H1 (cell line): ENCODE measurements around the gene IQGAP3. TPM values are rescaled to one million over a fixed set of nuclear protein-coding genes. Genes with fewer than 3 reads are reported as not detected.

Experiments
- CTCF ChIA-PET: fragments of 300-600 bp; sonication (Branson Sonifier 250); formaldehyde crosslinking; loops from one replicate; lab custom pipeline; 2021; ENCODE audit not compliant: partially characterized antibody; lab: Charles Lee
- POLR2A ChIA-PET: fragments of 300-600 bp; sonication (Branson Sonifier 250); formaldehyde crosslinking; loops from one replicate; lab custom pipeline; 2021; ENCODE audit warnings: inconsistent platforms; ENCODE audit not compliant: partially characterized antibody; lab: Charles Lee
- DNase-seq, 2 experiments: peaks; one replicate each; pipeline versions ENCODE4 v3.0.0 to v3.0.0-alpha.2; 2010 to 2022; ENCODE audit warnings: low spot score in 2 of 2, low read depth in 1 of 2, mixed read lengths in 1 of 2
- FAIRE-seq: peaks from 2 replicates; lab custom pipeline; 2011; peaks lifted over from hg19 to GRCh38; lab: Jason Lieb, UNC
- H2AFZ ChIP-seq: 2 replicates; pipeline ENCODE4 v1.8.1; 2012; ENCODE audit warnings: low read length, inconsistent platforms
- H2AK5ac ChIP-seq: 2 replicates; pipeline ENCODE4 v1.6.1; 2013; ENCODE audit warnings: low read depth, low read length
- H2BK120ac ChIP-seq: replicated peaks from 2 replicates; pipeline ENCODE3; 2013; ENCODE audit warnings: low read depth, low read length, inconsistent platforms
- H2BK12ac ChIP-seq: 2 replicates; pipeline ENCODE4 v1.6.1; 2013; ENCODE audit warnings: low read depth, low read length
- H2BK15ac ChIP-seq: 2 replicates; pipeline ENCODE4 v1.6.1; 2013; ENCODE audit warnings: low read length
- H2BK20ac ChIP-seq: 2 replicates; pipeline ENCODE4 v1.6.1; 2013; ENCODE audit warnings: low read length
- H2BK5ac ChIP-seq: 2 replicates; pipeline ENCODE4 v1.6.1; 2013; ENCODE audit warnings: low read depth, low read length
- H3K14ac ChIP-seq: 2 replicates; pipeline ENCODE4 v1.6.1; 2013; ENCODE audit warnings: inconsistent platforms; ENCODE audit not compliant: insufficient read length
- H3K18ac ChIP-seq: 2 replicates; pipeline ENCODE4 v1.6.1; 2013; ENCODE audit warnings: low read length; ENCODE audit errors: extremely low read depth
- H3K23ac ChIP-seq: 2 replicates; pipeline ENCODE4 v1.6.1; 2013; ENCODE audit warnings: inconsistent platforms; ENCODE audit not compliant: insufficient read length
- H3K23me2 ChIP-seq: 2 replicates; pipeline ENCODE4 v1.6.1; 2013; ENCODE audit warnings: low read depth, low read length
- H3K27ac ChIP-seq: 2 replicates; pipeline ENCODE4 v1.6.1; 2011; ENCODE audit warnings: low read depth, low read length, inconsistent platforms
- H3K27me3 ChIP-seq, 4 experiments: replicated peaks in 1 of 4; 1 replicate in 1 of 4; 2 replicates in 3 of 4; pipeline versions ENCODE4 v1.6.1 to v1.8.1; 2011 to 2013; ENCODE audit warnings: low read length in 3 of 4, mild to moderate bottlenecking in 3 of 4, inconsistent platforms in 2 of 4, mixed read lengths in 2 of 4, moderate library complexity in 1 of 4; ENCODE audit not compliant: control insufficient read depth in 3 of 4, insufficient read depth in 3 of 4; ENCODE audit errors: extremely low read depth in 1 of 4
- H3K36me3 ChIP-seq, 4 experiments: 2 replicates each; pipeline versions ENCODE4 v1.6.1 to v1.8.1; 2011 to 2013; ENCODE audit warnings: mild to moderate bottlenecking in 4 of 4, low read length in 3 of 4, moderate library complexity in 2 of 4, control low read depth in 1 of 4, inconsistent platforms in 1 of 4; ENCODE audit not compliant: insufficient read depth in 4 of 4, control insufficient read depth in 2 of 4
- H3K4ac ChIP-seq: replicated peaks from 2 replicates; pipeline ENCODE3; 2013; ENCODE audit warnings: low read length, low read depth, mixed read lengths, inconsistent platforms; ENCODE audit not compliant: insufficient read length
- H3K4me1 ChIP-seq, 4 experiments: replicated peaks in 1 of 4; 1 replicate in 1 of 4; 2 replicates in 3 of 4; pipeline versions ENCODE4 v1.6.1 to v1.8.1; 2011 to 2013; ENCODE audit warnings: low read length in 3 of 4, inconsistent platforms in 2 of 4, mixed read lengths in 1 of 4; ENCODE audit not compliant: insufficient read depth in 4 of 4, control insufficient read depth in 3 of 4
- H3K4me2 ChIP-seq, 2 experiments: 2 replicates each; pipeline versions ENCODE4 v1.6.1 to v1.8.1; 2011 to 2013; ENCODE audit warnings: low read depth in 2 of 2, low read length in 2 of 2, control low read depth in 1 of 2, inconsistent platforms in 1 of 2, mild to moderate bottlenecking in 1 of 2; ENCODE audit not compliant: insufficient read depth in 1 of 2
- H3K4me3 ChIP-seq, 4 experiments: fragments of 200-600, 300-600 bp in 1 of 4; sonication (generic), shearing (Covaris generic), sonication (Bioruptor Twin) in 1 of 4; 2 replicates each; pipeline versions ENCODE4 v1.5.1 to v1.8.1; 2011 to 2016; ENCODE audit warnings: low read length in 4 of 4, low read depth in 3 of 4, control low read depth in 2 of 4, inconsistent platforms in 2 of 4, mild to moderate bottlenecking in 2 of 4, mixed read lengths in 1 of 4, moderate library complexity in 1 of 4; ENCODE audit not compliant: insufficient read depth in 2 of 4; ENCODE audit errors: extremely low read depth in 1 of 4
- H3K56ac ChIP-seq: replicated peaks from 2 replicates; pipeline ENCODE3; 2013; ENCODE audit warnings: low read depth, mild to moderate bottlenecking, mixed read lengths, low read length, inconsistent platforms; ENCODE audit not compliant: insufficient read length
- H3K79me1 ChIP-seq: 2 replicates; pipeline ENCODE4 v1.6.1; 2013; ENCODE audit warnings: low read depth, low read length, control low read depth
- H3K79me2 ChIP-seq, 2 experiments: 2 replicates each; pipeline versions ENCODE4 v1.6.1 to v1.8.1; 2012 to 2013; ENCODE audit warnings: low read length in 2 of 2, mild to moderate bottlenecking in 2 of 2, inconsistent platforms in 1 of 2; ENCODE audit not compliant: insufficient read depth in 2 of 2, control insufficient read depth in 1 of 2
- H3K9ac ChIP-seq, 4 experiments: replicated peaks in 1 of 4; 1 replicate in 1 of 4; 2 replicates in 3 of 4; pipeline versions ENCODE4 v1.6.1 to v1.8.1; 2011 to 2013; ENCODE audit warnings: low read depth in 3 of 4, low read length in 3 of 4, control low read depth in 2 of 4, mild to moderate bottlenecking in 2 of 4, moderate library complexity in 2 of 4, inconsistent platforms in 1 of 4; ENCODE audit errors: extremely low read depth in 1 of 4
- H3K9me3 ChIP-seq, 2 experiments: 2 replicates each; pipeline versions ENCODE4 v1.6.1 to v1.8.1; 2012 to 2013; ENCODE audit warnings: mild to moderate bottlenecking in 2 of 2, moderate library complexity in 2 of 2, control low read depth in 1 of 2, inconsistent platforms in 1 of 2, low read depth in 1 of 2, low read length in 1 of 2, mixed read lengths in 1 of 2; ENCODE audit not compliant: insufficient read depth in 2 of 2
- H4K20me1 ChIP-seq, 2 experiments: replicated peaks in 1 of 2; 2 replicates each; pipeline versions ENCODE3 to v1.8.1; 2011 to 2013; ENCODE audit warnings: inconsistent platforms in 2 of 2, low read length in 2 of 2, mild to moderate bottlenecking in 1 of 2; ENCODE audit not compliant: insufficient read depth in 2 of 2, control insufficient read depth in 1 of 2
- H4K5ac ChIP-seq: 2 replicates; pipeline ENCODE4 v1.6.1; 2013; ENCODE audit warnings: low read length, low read depth, mixed read lengths, inconsistent platforms; ENCODE audit not compliant: insufficient read length
- H4K8ac ChIP-seq: 2 replicates; pipeline ENCODE4 v1.8.0; 2013; ENCODE audit warnings: mild to moderate bottlenecking, moderate library complexity, low read length, inconsistent platforms; ENCODE audit not compliant: insufficient read depth; ENCODE audit errors: extremely low read depth
- H4K91ac ChIP-seq: replicated peaks from 2 replicates; pipeline ENCODE3; 2013; ENCODE audit warnings: low read length, mixed read lengths, inconsistent platforms; ENCODE audit not compliant: insufficient read length
- CREB1 ChIP-seq: IDR thresholded peaks from 2 replicates; pipeline ENCODE4 v1.6.1; 2012; ENCODE audit warnings: inconsistent platforms
- EP300 ChIP-seq, 2 experiments: IDR thresholded peaks; 1 replicate in 1 of 2; 2 replicates in 1 of 2; pipeline ENCODE4 v1.6.1; 2011 to 2012; ENCODE audit warnings: low read depth in 2 of 2, low read length in 2 of 2, mild to moderate bottlenecking in 2 of 2, borderline replicate concordance in 1 of 2, inconsistent platforms in 1 of 2, moderate library complexity in 1 of 2
- POLR2A ChIP-seq, 2 experiments: IDR thresholded peaks; 1 replicate in 1 of 2; 2 replicates in 1 of 2; pipeline ENCODE4 v1.6.1; 2011; ENCODE audit warnings: low read depth in 2 of 2, low read length in 2 of 2, mild to moderate bottlenecking in 2 of 2; ENCODE audit errors: control extremely low read depth in 1 of 2
- SAP30 ChIP-seq: fragments of 300-600 bp; sonication (generic); IDR thresholded peaks from 2 replicates; pipeline ENCODE4 v1.7.1; 2012; ENCODE audit warnings: low read length, moderate library complexity, mild to moderate bottlenecking, inconsistent platforms; ENCODE audit not compliant: insufficient read depth, insufficient replicate concordance
- SIN3A ChIP-seq, 2 experiments: IDR thresholded peaks in 1 of 2; conservative IDR thresholded peaks in 1 of 2; 2 replicates each; pipeline ENCODE4 v1.6.1; 2011 to 2012; ENCODE audit warnings: low read length in 2 of 2, improper control_type of control experiment in 1 of 2, low read depth in 1 of 2, mild to moderate bottlenecking in 1 of 2
- SP2 ChIP-seq: IDR thresholded peaks from 2 replicates; pipeline ENCODE4 v1.6.1; 2012; ENCODE audit warnings: mild to moderate bottlenecking, low read length, inconsistent platforms
- SP4 ChIP-seq: IDR thresholded peaks from 2 replicates; pipeline ENCODE4 v1.6.1; 2012; ENCODE audit warnings: low read length, inconsistent platforms
- WGBS, 2 experiments: shearing (Covaris generic) in 1 of 2; methylation state at CpG; one replicate each; pipeline versions ENCODE4 v1.1.6 to v1.1.7; 2013 to 2015; ENCODE audit warnings: low lambda C conversion rate in 2 of 2, mixed read lengths in 2 of 2, inconsistent platforms in 1 of 2, low coverage in 1 of 2, missing lambda C conversion rate in 1 of 2; ENCODE audit not compliant: insufficient replicate concordance in 2 of 2, insufficient coverage in 1 of 2, insufficient read length in 1 of 2; ENCODE audit errors: extremely low coverage in 1 of 2, missing lambda C conversion rate in 1 of 2; 5-methylcytosine and 5-hydroxymethylcytosine counted together
- polyA plus RNA-seq, 7 experiments: library from polyadenylated mRNA; depleted of rRNA in 3 of 7; stranded (reverse) in 5 of 7; unstranded in 2 of 7; fragments of >200 nt in 5 of 7; fragments of 200-250 nt in 2 of 7; gene quantifications; 1 replicate in 5 of 7; 2 replicates in 1 of 7; 4 replicates in 1 of 7; pipeline versions ENCODE4 v1.2.1 to v1.2.3, GENCODE V29; 2011 to 2013; ENCODE audit warnings: missing spikeins in 2 of 7, mixed read lengths in 2 of 7
- total RNA-seq: library from RNA; stranded (reverse); fragmentation: NEBNext Ultra II Directional; extraction: Animal tissue kit (Norgen Biotek cat#: 25700); gene quantifications from 2 replicates; pipeline ENCODE4 v1.2.1, GENCODE V29; 2021
- TF ChIP-seq, protein P1 (sequence below): IDR thresholded peaks from 2 replicates; pipeline ENCODE4 v1.6.1; 2011; ENCODE audit warnings: low read length, improper control_type of control experiment

IQGAP3 gene
- total and polyA plus RNA-seq, 2 of the 8 experiments (the other 6 are each of a cell fraction or from before 2014, with no cell fraction given) = 14.6 to 22.3 TPM

DNA sequence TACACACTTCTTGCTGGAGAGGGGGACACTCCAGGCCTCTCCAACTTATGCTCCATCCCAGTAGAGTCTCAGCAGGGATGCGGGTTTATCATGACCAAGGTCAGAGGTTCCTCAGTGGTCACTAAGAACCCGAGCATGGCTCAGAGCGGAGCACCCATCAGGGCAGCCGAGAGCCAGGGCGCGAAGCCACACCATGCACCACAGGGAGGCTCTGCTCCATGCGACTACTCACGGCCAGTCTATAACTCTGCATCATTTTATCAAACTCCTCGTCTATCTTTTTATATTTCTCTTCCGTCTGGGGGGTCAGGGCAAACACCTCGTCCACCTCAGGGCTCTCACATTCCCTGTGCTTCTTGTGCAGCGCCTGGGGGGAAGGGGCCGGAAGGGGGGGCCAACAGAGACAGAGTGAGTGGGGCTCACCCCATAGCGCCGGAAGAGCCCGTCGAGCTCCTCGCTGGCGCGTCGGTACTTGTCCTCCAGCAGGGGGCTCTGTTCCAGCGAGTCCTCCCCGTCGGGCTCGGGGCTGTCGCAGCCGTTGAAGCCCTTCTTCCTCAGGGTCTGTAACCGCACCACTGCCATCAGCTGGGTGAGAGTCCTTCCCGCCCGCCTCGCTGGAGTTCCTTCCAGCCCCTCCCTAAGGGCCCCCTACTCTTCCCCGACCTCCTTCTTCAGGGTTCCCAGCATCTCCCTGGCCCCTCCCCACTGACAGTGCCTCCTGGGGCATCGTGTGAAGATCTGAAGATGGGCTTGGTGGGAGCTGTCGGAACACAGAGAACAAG lies 91.8 kb downstream of the IQGAP3 start:
- H3K4me3 ChIP-seq = no peak overlapping the region
- H3K23me2 ChIP-seq = no peaks in the 10 kb centered on the region
- POLR2A ChIA-PET = interaction anchor here (0.5 to 16.1 kb wide), 10 partner anchors 8 to 121 kb away, joined by 3 to 166 read pairs (median 4); partner anchors contain the start of genes GPATCH4, MEF2D and NAXE
- H3K36me3 ChIP-seq = peaks cover 3 to 27% (median 11%) of the 10 kb centered on the region in 4 experiments; a peak in 7 of 8 replicates
- H2AFZ ChIP-seq = no peak overlapping the region
- no peak overlapping the region for H3K56ac ChIP-seq
- peaks cover 0 to 7% of the 10 kb centered on the region in 2 experiments; a peak in 1 of 4 replicates for H3K79me2 ChIP-seq
- H3K4ac ChIP-seq = no peak overlapping the region
- no peak overlapping the region for H3K9ac ChIP-seq
- H3K4me2 ChIP-seq = 0 out of 4 replicates have a peak overlapping the region, but pooled peaks of 1 of the 2 experiments have one; percentile 36
- no peak overlapping the region for H3K27ac ChIP-seq
- FAIRE-seq (no peak), DNase-seq (peak in 1 of 2 experiments; percentile 88)
- CTCF ChIA-PET = interaction anchor here (0.5 to 9.3 kb wide), 36 partner anchors 11 to 338 kb away, joined by 3 to 236 read pairs (median 4); partner anchors contain the start of genes GPATCH4 and MEF2D
- H4K20me1 ChIP-seq = peaks cover 3 to 5% of the 10 kb centered on the region in 2 experiments
- H2BK5ac ChIP-seq = peak overlapping the region; percentile 17; the same call in 1 of the 2 replicates
- no peaks in the 10 kb centered on the region for H3K27me3 ChIP-seq
- H3K23ac ChIP-seq = no peak overlapping the region
- H4K5ac ChIP-seq = no peak overlapping the region
- H2BK120ac ChIP-seq = no peak overlapping the region
- no peak overlapping the region for H2BK15ac ChIP-seq
- H2AK5ac ChIP-seq = no peak overlapping the region
- no peak overlapping the region for H2BK20ac ChIP-seq
- no peaks in the 10 kb centered on the region for H3K9me3 ChIP-seq
- peak overlapping the region; percentile 64 for H4K8ac ChIP-seq
- no peak overlapping the region for H3K18ac ChIP-seq
- H3K14ac ChIP-seq = no peak overlapping the region
- H2BK12ac ChIP-seq = peak overlapping the region; percentile 46; the same call in 1 of the 2 replicates
- H3K4me1 ChIP-seq = peaks cover 0 to 16% (median 11%) of the 10 kb centered on the region in 4 experiments; a peak in 6 of 7 replicates
- WGBS, 2 experiments = 43% methylated on average over 31 of the region's 34 CpGs; no CpG with 5 or more reads in 1 of the 2 experiments
- H3K79me1 ChIP-seq = peaks cover 2% of the 10 kb centered on the region
- H4K91ac ChIP-seq = no peak overlapping the region
- TF ChIP-seq SP4 (no peak), EP300 (IDR thresholded peaks at IDR 0.05; ENCODE audit: borderline replicate concordance in 1 of 2, low read depth in 2 of 2, low read length in 2 of 2) (0 out of 3 replicates have a peak, but pooled peaks of 1 of the 2 experiments have one; percentile 31), SP2 (no peak), POLR2A (IDR thresholded peaks at IDR 0.05; ENCODE audit: control extremely low read depth in 1 of 2, low read depth in 2 of 2, low read length in 2 of 2) (no peak), CREB1 (peak; percentile 62; the same call in 1 of the 2 replicates), SAP30 (no peak), SIN3A (conservative IDR thresholded peaks at IDR 0.05 in 1 of 2, IDR thresholded peaks at IDR 0.05 in 1 of 2; ENCODE audit: low read depth in 1 of 2, low read length in 2 of 2) (peak; percentile 48 to 51; a peak in 1 of 4 replicates)
- TF ChIP-seq, protein P1, sequence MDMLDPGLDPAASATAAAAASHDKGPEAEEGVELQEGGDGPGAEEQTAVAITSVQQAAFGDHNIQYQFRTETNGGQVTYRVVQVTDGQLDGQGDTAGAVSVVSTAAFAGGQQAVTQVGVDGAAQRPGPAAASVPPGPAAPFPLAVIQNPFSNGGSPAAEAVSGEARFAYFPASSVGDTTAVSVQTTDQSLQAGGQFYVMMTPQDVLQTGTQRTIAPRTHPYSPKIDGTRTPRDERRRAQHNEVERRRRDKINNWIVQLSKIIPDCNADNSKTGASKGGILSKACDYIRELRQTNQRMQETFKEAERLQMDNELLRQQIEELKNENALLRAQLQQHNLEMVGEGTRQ = no peak
